HG02970 (cell line): Measurements from ENCODE around the gene SLC25A21.
"Not testable (repeated sequence)": the region's sequence is repeated elsewhere in the genome, so short reads cannot be mapped to it uniquely, and the experiment has no call there.

Experiments used
- ATAC-seq: cut with Tn5 transposase; IDR thresholded peaks from one replicate; pipeline ENCODE4 v1.9.1; 2021; ENCODE audit warnings: mild to moderate bottlenecking, moderate library complexity, moderate number of reproducible peaks; ENCODE audit not compliant: unreplicated experiment, low FRiP score

Gene SLC25A21

DNA sequence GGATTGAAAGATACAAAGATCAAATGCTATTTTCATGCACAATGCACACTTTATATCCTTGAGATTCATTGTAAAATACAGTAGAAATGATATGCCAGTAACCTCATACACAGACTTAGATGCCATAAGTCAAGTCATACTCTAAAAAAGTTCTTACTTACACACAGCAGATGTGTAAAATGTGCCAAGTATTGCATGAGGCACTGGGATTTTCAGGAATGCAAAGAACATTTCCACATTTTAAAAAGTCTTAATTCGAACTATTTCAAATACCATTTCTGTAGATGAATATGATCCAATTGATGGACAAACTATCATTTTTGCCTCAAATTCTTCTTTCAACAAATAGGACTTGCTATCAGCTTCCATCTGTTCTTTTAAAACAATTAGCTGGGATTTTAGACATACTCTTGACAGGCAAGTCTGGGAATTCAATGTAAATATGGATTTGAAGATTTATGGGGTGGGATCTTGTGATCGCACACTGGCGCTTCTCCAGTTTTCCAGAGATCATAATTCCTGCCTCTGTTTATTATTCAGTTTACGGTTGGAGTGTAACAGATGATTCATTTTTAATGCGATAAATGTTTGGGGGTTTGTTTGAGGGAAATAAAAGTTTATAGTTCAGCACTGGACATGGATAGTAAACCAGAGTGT is 326.9 kb downstream of the SLC25A21 start:
- ATAC-seq, result no peak

DNA sequence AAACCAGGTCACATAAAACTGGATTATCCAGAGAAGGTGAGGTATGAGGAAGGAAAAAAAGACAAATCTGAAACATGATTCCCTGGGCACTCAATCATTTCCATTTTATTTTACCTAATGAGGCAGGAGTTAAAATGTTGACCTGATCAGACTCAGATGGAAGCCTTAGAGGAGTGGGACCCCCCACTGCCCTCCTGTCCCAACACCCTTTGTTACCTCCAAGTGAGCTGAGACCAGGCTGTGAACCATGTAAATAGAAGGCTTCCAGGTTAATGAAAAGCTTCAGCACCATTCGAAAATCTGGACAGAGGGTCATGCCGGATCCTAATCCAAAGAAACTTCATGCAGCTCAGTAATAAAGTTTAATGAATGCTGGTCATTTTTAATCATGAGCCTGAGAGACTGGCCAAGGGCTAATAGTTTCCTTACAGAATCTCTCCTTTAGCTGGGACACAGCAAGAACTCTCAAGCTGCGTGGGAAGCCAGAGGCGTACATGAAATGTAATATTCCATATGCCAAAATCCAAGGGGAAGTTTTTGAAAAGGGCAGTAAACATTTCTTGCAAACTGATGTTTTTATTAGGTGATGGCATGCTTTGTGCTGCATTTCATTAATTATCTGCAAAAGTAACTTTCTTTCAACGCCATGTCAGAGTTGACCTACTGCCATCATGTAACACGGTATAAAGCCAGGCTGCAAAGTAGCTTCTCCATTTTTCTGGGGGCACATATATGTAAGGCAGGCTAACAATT is 327.8 kb downstream of the SLC25A21 start:
- no peak for ATAC-seq

DNA sequence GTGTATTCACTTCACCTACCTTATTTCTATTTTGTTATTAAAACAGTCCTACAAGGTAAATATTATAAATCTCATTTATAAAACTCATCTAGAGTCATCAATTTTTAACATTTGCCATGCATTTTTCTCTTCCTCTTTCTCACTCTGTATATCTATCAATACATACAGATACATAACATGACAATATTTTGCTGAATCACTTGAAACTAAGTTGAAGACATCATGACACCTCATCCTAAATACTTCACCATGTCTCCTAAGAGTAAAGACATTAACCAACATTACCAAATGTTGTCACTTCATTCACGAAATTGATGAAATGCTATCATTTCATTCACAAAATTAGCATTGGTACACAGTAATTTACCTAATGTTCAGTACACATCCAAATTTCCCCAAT is 329.0 kb downstream of the SLC25A21 start:
- ATAC-seq, result no peak

DNA sequence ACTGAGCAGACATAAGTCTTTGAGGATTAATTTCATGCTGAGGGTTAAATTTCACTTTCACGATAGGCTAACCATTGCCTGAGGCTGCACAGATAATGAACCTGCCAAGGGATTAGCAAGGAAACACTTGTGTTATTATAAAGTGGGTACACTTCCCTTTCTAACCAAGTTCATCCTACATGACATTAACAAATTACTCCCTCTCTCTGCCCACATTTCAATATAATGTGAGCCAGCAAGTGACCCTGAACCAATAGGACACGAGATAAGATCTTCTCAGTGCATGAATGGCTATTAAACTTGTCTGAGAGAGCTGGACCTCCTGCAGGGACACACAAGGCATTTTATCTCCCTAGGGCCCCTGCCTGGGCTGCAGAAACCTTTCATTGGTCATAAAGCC is 337.3 kb downstream of the SLC25A21 start:
- ATAC-seq, result no peak

DNA sequence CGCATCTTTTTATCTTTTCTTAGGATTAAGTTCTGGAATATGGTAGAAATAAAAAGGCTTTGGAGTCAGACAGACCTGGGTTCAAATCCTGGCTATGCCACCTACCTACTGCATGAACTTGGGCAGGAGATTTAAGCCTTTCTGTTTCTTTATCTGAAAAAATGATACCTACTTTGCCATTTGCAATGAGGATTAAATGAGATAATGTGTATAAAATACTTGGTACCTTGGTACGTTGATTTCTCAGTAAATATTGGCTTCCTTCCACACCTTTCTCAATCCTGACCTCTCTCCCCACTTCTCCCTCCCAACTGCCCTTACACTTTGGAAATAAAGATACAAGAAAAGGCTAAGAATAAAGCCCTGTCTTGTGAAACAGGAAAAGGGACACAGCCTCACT is 338.1 kb downstream of the SLC25A21 start:
- no peak for ATAC-seq

DNA sequence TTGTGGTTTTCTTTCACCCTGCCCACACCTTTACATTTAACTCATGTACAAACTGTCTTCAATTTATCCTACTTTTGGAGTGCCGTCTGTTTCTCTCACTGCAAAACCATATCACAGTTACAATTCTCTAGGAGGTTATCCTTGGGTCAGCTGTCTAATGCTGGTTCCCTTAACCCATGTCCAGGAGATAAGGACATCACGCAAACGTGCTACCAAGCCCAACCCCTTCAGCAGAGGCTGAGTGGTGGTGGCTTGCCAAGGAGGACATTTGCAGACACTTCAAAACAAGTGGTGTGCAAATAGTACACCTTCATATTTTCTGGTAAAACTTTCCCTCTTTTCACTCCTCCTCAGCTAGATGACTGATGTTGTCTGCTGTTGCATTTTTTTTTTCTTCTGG is 342.9 kb downstream of the SLC25A21 start:
- no peak for ATAC-seq

DNA sequence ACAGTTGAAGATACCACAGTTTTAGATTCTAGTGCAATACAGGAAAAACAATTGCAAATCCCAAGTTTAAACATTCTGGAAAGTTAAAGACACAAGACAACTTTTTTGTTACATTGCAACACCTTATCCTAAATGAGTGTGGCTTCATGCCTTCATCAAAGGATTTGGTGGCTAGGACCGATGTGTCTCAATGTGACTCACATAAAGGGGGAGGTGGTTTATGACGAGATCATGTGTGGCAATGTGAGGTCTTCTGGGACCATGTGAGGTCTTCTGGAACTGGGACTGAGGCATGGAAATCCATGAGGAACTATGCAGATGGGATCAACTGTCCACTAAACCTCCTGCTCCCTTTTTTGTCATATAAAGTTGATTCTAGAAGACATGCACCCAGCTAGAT is 344.5 kb downstream of the SLC25A21 start:
- no peak for ATAC-seq

DNA sequence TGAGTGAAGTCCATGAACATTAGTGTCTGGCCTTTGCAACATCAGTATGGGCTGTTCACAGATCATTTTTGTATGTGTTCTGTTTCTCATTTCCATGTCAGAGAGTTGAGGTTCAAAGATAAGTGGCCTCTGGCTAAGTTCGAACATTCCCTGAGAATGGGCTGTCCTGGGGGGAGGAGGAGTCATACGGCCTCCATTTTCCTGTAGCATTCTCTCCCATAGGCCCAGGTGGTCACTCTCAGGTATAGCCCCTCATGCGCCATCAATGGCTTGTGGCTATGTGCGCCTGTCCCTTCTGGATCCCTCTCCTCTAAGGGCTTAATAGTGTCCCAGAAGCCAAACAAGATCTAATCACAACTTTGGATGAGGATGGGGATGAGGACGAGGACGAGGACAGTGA is 345.8 kb downstream of the SLC25A21 start:
- ATAC-seq, result no peak

DNA sequence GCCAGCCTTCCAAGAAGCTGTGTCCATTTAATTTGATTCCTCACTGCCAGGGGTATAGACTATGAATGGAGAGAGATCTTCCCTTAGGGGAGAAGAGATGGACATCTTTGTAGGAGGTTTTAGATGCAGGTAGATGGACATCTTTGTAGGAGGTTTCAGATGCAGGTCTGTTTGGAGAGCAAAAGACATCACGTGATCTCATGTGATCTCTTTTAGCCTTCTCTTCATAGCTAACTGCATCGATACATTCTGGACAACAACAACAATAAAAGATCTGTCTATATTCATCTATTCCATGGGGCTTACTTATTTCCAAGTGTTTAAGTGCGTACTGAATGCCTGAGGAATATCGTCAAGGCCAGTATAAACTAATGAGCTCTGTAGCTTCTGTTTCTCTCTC is 347.6 kb downstream of the SLC25A21 start:
- no peak for ATAC-seq

DNA sequence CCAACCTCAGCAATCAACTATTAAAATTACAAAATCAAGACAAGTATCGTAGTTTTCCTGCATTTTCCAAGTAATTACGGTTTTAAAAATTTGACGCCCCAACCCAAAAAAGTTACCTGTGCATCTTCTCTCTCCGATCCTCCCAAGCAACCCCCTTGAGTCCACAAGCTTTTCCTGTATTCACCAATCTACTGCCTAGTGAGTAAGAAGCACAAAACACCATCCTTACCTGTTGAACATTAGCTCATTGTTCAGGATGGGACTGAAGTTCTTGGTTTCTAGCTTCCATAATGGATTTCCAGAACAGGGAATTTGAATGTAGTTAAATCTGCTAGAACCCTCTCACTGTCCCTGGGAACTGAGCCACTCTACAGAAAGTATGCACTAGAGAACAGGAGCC is 348.8 kb downstream of the SLC25A21 start:
- no peak for ATAC-seq

DNA sequence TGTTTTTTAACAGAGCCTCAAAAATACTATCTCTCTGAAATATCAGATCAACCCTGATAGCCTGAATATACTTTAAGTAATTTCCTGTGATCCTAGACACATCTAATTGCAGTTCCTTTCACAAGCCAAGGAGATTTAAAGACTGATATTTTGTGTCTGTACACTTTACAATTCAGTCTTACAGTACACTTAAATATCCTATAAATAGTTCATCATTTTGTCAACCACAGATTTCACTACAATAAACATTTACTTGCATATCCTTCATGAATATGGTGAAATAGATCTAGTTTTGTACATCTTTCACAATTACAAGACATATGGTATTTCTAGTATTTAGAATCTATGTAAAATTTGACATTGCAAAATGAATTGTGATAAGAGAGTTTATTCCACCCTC is 349.7 kb downstream of the SLC25A21 start:
- ATAC-seq, result no peak

DNA sequence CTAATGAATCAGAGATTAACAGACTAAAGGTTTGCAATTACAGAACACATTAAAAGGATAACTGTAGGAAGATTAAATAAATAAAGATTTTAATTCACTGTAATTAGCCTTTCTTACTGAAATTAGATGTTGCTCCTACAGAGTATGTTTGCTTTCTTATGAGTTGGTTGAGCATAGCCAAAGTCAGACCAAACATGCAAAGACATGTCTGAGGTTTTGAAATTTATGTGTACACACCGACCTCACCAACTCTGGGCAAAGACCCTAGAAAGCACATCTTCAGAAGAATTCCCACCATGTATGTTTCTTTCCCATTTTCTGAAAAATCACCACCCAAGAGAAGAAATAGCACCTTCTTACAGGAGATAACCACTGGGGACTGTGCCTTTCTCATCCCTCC is 351.5 kb downstream of the SLC25A21 start:
- ATAC-seq, result no peak

DNA sequence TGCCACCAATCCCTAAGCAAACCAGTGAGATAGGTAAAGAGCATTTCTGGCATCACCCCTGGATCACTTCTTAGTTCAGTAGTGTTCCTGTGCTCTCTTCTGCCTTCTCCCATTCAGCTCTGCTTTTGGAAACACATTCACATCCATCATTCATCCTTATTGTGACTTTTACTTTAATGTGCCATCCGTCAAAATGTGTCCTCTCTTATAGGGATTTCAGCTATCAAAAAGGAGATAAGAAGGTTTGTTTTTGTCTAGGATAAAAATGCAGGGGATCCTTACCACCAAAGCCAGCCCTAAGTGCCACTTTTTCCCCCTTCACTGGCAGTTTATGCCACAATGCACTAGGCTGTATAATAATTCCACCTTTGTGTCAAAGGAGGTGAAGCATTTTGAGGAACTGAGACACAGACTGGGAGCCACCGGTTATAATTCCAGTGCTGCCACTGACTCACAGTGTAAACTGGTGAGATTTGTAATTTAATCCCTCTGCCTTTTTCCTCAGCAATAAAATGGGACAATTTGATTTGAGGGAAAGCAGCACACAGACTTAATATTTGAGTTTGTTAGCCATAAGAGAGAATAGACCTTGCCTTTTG is 352.2 kb downstream of the SLC25A21 start:
- ATAC-seq, result no peak

DNA sequence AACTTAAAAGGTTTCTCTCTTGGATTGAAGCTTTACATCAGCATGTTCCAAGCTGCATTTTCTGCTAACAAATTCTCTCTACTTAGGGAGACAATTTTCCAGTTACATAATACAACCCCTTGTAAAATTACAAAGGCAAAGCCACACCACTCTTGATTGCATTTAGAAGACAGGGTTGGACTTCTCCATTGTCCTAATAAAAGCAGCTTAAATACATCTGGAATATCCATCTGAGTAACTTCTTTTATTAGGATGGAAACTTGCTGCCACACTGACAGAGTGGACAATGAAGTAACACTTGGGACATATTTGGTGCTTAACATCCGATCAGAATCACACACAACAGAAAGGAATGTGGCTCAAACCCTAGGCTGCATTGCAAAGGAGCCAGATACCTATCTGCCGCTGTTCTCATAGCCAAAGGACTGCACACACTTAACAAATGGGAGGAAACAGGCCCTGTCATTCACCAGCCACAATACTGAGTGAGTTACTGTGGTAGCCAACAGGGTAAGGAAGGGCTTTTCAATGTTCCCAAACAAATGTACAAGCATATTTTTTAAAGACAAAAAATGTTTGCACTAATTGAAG is 353.5 kb downstream of the SLC25A21 start:
- ATAC-seq, result no peak

DNA sequence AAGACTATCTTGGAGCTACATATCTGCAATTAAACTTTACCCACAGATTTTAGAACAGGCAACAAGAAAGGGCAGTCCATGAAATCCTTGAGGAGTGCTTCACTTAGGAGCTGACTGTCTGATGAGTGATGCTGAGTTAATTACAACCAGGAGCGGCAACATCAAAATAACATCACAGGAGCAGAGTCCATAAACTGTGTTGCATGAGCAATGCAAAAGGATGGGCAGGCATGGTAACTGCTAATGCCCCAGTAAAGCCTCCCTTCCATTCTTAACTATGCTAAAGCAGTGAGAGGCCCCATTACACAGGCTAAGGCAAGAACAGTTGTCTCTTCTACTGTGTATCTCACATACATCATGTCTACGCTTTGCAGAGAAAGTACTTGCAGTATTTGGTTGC is 354.2 kb downstream of the SLC25A21 start:
- no peak for ATAC-seq

DNA sequence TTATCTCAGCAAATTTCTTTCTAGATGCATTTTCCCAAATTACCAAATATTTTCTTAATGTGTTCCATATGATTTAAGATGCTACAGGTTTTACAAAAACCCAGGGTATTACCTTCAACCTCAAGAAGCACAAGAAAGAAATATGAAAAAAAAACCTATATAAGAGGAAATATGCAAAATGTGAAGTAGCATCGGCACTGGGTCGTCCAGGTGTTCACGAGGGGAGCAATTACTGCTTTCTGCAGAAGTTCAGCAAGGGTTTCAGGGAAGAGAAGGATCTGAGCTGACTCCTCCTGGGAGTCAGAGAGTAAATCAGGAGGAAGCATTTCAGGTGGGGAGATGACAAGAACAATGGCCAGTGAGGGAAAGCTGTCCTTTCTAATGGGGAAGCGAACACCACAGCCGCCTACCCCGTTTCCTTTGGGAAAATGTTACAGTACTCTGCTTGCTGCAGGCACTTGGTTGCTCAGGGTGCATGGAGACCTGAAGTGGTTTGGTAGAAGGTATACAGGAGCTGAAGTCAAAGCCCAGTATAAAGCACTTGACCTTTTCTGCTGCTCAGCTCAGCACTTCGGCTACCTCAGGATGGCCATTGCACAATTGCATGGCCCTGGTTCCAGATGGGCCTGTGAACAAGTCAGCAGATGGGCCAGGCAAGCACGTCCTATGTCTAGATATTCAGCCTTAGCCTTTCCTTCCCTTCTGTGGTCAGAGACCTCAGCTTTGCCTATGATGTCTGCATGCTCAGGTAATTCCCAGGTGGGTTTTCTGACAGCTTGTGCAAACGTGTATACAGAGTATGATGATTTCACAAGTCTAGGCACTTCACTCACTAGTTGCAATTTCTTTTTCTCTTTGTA is 355.1 kb downstream of the SLC25A21 start:
- no peak for ATAC-seq

DNA sequence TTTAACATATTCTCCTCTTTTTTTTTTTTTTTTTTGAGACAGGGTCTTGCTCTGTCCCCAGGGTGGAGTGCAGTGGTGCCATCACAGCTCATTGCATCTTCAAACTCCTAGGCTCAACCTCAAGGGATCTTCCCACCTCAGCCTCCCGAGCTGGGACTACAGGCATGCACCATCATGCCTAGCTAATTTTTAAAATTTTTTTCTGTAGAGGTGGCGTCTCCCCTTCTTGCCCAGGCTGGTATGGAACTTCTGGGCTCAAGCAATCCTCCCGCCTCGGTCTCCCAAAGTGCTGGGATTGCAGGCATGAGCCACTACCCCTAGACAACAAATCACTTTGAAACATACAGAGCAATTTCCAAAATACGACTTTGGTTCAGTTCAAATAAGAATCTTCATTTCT is 355.9 kb downstream of the SLC25A21 start:
- ATAC-seq, result no peak

DNA sequence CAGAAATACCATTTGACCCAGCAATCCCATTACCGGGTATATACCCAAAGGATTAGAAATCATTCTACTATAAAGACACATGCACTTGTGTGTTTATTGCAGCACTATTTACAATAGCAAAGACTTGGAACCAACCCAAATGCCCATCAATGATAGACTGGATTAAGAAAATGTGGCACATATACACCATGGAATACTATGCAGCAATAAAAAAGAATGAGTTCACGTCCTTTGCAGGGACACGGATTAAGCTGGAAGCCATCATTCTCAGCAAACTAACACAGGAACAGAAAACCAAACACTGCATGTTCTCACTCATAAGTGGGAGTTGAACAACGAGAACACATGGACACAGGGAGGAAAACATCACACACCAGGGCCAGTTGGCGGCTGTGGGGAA is 357.6 kb downstream of the SLC25A21 start:
- not testable (repeated sequence) for ATAC-seq

DNA sequence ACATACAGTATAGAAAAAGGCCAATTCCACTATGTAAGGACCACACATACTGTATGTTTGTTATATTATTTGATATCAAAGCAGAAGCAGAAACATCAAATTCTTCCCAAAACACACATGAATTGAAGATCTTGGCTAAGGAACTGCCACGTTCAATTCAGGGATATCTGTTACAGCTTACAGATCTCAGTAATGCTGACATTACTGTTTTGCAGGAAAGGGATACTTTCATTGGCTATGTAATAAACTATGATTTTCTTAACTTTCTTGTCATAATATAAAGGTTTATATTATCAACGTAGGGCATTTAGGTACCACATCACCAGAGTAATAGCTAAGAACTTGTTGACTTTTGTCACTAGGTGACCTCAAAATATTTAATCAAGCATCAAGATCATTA is 362.2 kb downstream of the SLC25A21 start:
- no peak for ATAC-seq

DNA sequence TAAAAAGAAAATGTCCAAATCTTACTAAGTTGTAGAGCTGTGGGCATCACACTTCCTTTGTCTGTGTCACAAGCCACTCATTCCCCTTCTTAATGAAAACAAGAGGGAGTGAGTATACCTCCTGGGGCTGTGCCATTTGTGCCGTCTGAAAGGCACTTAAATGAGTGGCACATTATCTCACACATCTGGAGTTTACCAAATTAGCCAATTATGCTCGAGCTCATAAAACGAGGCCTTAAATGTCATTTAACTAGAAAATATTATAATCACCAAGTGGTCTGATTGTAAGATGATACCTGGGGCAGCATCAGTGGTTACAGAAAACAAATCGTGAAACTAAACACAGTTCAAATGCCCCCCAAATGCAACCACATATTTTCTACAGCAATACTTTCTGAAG is 364.7 kb downstream of the SLC25A21 start:
- ATAC-seq, result no peak

DNA sequence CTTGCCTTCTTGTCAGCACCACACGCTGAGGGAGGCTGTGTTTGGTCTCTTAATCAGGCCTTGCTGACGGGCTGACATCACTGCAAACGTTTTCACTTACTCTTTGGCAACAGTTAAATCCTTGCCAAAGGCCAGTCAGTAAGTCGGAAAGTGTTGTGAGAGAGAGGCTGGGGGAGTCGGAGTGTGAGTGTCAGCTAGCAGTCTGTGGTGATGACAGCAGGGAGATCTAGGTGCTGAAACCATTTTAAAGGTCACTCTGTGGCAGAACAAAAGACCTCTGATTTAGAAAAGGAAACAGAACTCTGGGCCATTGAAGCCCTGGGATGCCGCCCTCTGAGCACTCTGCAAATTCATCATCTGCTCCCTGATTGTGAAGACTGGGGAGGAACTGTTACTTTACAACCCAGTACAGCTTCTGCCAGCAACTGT is 367.3 kb downstream of the SLC25A21 start:
- ATAC-seq, result no peak
